ENCODE results near the gene SRPX.
A peak's percentile ranks its signal among the peaks of the same experiment; 100 is the strongest.

SRPX gene

GRCh38 chrX:38220415-38221390 is at the start of gene SRPX:
Gene SRPX, minus strand, starts transcription at chrX:38220871. Its CDS starts 79 bp downstream, at chrX:38220792.
- TF ChIP-seq EZH2 (IDR thresholded peaks at IDR 0.05) (no peak), POLR2AphosphoS5 (IDR thresholded peaks at IDR 0.05; ENCODE audit: borderline replicate concordance, low read depth, low read length) (no peak), FOXP2 (optimal IDR thresholded peaks at IDR 0.05; ENCODE audit: control extremely low read depth, extremely low read length, insufficient read depth) (no peak)
- Histone ChIP-seq H3K27ac (no peak within 1 kb of the TSS), H3K36me3 (ENCODE audit: insufficient read depth, low read length) (no peaks in the 10 kb centered on the region), H3K9ac (ENCODE audit: insufficient read length) (no peak within 1 kb of the TSS), H3K4me3 (peak within 1 kb of the TSS; percentile 74), H3K9me3 (ENCODE audit: low read depth, low read length) (no peaks in the 10 kb centered on the region)
- DNase-seq (ENCODE audit: low read depth, low spot score), result no peak

DNA sequence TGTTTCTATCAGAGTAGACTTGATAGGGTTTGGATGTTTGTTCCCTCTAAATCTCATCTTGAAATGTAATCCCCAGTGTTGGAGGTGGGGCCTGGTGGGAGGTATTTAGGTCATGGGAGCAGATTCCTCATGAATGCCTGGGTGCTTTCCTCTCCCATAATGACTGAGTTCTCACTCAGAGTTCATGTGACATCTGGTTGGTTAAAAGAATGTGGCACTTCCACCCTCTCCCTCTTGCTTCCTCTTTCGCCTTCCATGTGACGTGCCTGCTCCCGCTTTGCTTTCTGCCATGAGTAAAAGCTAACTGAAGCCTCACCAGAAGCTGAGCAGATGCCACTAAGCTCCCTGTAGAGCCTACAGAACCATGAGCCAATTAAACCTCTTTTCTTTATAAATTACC is 47.3 kb upstream of the SRPX start:
- no peaks in the 10 kb centered on the region for H3K36me3 ChIP-seq (ENCODE audit: insufficient read depth, low read length)
- H3K27ac ChIP-seq, result no peak overlapping the region
- H3K4me3 ChIP-seq, result no peak overlapping the region
- TF ChIP-seq FOXP2 (optimal IDR thresholded peaks at IDR 0.05; ENCODE audit: control extremely low read depth, extremely low read length, insufficient read depth) (no peak), EZH2 (IDR thresholded peaks at IDR 0.05) (no peak)
- no peak overlapping the region for H3K9ac ChIP-seq (ENCODE audit: insufficient read length)
- no peaks in the 10 kb centered on the region for H3K9me3 ChIP-seq (ENCODE audit: low read depth, low read length)
- DNase-seq (ENCODE audit: low read depth, low spot score), result no peak

DNA sequence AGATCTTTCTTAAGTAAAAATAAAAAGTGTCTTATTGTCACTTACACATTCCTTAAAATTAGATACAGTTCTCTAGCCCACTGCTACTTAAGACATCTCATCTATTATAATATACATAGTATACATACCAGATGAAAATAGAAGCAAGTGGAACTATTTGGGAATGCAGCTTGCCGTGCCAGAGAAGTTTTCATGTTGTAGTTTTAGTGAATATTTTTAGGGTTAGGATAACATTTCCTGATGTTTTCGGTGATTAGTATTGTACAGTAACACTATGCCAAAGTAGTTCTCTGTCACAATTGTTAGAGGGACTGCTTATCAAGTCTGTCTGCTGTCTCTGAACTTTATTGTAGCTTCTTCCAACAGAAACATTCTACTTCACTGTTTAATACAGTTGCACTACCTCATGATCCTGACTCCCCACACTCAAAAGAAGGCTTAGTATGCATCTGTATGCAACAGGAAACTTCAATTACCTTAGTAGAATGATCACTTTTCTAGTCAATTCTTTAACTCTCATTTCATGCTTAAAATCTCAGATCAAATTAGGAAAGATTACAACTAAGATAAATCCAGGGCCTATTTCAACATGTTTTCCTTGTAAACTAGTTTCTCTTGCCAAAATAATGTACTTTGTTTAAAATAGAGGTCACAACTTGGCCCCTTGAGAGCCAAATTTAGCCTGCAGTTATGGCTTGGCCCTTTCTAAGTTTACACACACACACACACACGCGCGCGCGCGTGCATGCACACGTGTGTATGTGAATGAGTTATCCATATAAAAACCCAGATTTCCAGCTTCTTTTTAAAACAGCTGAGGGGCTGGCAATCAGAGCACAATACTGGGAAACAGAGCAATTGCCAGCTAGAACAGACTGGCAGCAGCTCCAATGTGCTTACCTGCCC is 42.3 kb upstream of the SRPX start:
- no peak overlapping the region for H3K27ac ChIP-seq
- DNase-seq (ENCODE audit: low read depth, low spot score), result no peak

DNA sequence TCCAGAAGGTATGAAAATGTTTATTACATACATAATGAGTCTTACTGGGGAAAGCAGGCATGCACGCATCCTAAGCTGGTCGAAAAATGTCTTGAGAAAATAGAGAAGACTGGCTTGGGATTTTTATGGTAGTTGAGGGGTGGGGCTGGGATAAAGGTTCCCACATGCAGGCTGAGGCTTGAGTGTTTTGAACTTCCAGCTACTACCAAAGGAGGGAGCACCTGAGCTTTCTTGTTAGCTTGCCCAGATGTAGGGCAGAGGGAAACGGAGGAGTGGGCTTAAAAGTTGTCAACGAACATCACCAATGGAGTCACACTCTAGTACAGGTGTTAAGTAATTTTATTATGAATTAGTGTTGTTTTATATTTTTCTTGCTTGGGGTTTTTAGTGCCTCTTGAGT is 39.6 kb upstream of the SRPX start:
- H3K36me3 ChIP-seq (ENCODE audit: insufficient read depth, low read length), result no peaks in the 10 kb centered on the region
- DNase-seq (ENCODE audit: low read depth, low spot score), result no peak
- H3K27ac ChIP-seq, result no peak overlapping the region
- no peaks in the 10 kb centered on the region for H3K9me3 ChIP-seq (ENCODE audit: low read depth, low read length)
- H3K9ac ChIP-seq (ENCODE audit: insufficient read length), result no peak overlapping the region
- TF ChIP-seq EZH2 (IDR thresholded peaks at IDR 0.05) (no peak), FOXP2 (optimal IDR thresholded peaks at IDR 0.05; ENCODE audit: control extremely low read depth, extremely low read length, insufficient read depth) (no peak), POLR2AphosphoS5 (IDR thresholded peaks at IDR 0.05; ENCODE audit: borderline replicate concordance, low read depth, low read length) (no peak)
- no peak overlapping the region for H3K4me3 ChIP-seq

More for the DNA sequence above, 42.3 kb upstream of the SRPX start:
- H3K4me3 ChIP-seq, result no peak overlapping the region
- H3K9ac ChIP-seq (ENCODE audit: insufficient read length), result no peak overlapping the region
- TF ChIP-seq EZH2 (IDR thresholded peaks at IDR 0.05) (no peak), FOXP2 (optimal IDR thresholded peaks at IDR 0.05; ENCODE audit: control extremely low read depth, extremely low read length, insufficient read depth) (no peak), POLR2AphosphoS5 (IDR thresholded peaks at IDR 0.05; ENCODE audit: borderline replicate concordance, low read depth, low read length) (no peak)
- H3K36me3 ChIP-seq (ENCODE audit: insufficient read depth, low read length), result no peaks in the 10 kb centered on the region
- no peaks in the 10 kb centered on the region for H3K9me3 ChIP-seq (ENCODE audit: low read depth, low read length)

- no peak for DNase-seq (ENCODE audit: low read depth, low spot score)
- H3K9me3 ChIP-seq (ENCODE audit: low read depth, low read length), result no peaks in the 10 kb centered on the region
- TF ChIP-seq POLR2AphosphoS5 (IDR thresholded peaks at IDR 0.05; ENCODE audit: borderline replicate concordance, low read depth, low read length) (no peak), EZH2 (IDR thresholded peaks at IDR 0.05) (no peak), FOXP2 (optimal IDR thresholded peaks at IDR 0.05; ENCODE audit: control extremely low read depth, extremely low read length, insufficient read depth) (no peak)
- H3K9ac ChIP-seq (ENCODE audit: insufficient read length), result no peak overlapping the region
- H3K4me3 ChIP-seq, result no peak overlapping the region
- no peaks in the 10 kb centered on the region for H3K36me3 ChIP-seq (ENCODE audit: insufficient read depth, low read length)
- no peak overlapping the region for H3K27ac ChIP-seq
Measured at GRCh38 chrX:38256019-38256418, 35.3 kb upstream of the SRPX start.

DNA sequence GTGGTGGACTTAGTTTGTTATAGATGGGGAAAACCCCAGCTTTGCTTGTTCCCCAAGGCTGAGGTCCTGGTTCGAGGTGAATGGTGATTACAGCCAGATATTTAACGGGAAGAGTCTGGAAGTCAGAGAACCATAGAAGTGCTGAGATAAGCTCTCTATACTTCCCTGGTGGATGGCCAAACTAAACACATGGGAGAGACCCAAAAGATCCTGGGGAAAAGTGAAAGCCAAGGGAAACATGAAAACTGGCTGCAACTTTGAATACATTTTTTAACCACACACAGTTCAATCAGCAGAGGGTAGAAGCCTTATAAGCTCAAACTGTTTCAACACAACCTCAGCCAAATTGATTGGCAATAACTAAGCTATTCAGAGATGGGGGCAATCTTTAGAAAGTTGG is 29.3 kb upstream of the SRPX start:
- Histone ChIP-seq H3K9ac (ENCODE audit: insufficient read length) (no peak overlapping the region), H3K9me3 (ENCODE audit: low read depth, low read length) (no peaks in the 10 kb centered on the region), H3K36me3 (ENCODE audit: insufficient read depth, low read length) (no peaks in the 10 kb centered on the region), H3K27ac (no peak overlapping the region), H3K4me3 (no peak overlapping the region)
- TF ChIP-seq FOXP2 (optimal IDR thresholded peaks at IDR 0.05; ENCODE audit: control extremely low read depth, extremely low read length, insufficient read depth), result no peak
- TF ChIP-seq POLR2AphosphoS5 (IDR thresholded peaks at IDR 0.05; ENCODE audit: borderline replicate concordance, low read depth, low read length), result no peak
- TF ChIP-seq EZH2 (IDR thresholded peaks at IDR 0.05), result no peak
- no peak for DNase-seq (ENCODE audit: low read depth, low spot score)

GRCh38 chrX:38247051-38247450 is 26.4 kb upstream of the SRPX start:
- Histone ChIP-seq H3K9ac (ENCODE audit: insufficient read length) (no peak overlapping the region), H3K36me3 (ENCODE audit: insufficient read depth, low read length) (no peaks in the 10 kb centered on the region), H3K4me3 (no peak overlapping the region), H3K27ac (no peak overlapping the region), H3K9me3 (ENCODE audit: low read depth, low read length) (no peaks in the 10 kb centered on the region)
- TF ChIP-seq EZH2 (IDR thresholded peaks at IDR 0.05) (no peak), FOXP2 (optimal IDR thresholded peaks at IDR 0.05; ENCODE audit: control extremely low read depth, extremely low read length, insufficient read depth) (no peak), POLR2AphosphoS5 (IDR thresholded peaks at IDR 0.05; ENCODE audit: borderline replicate concordance, low read depth, low read length) (no peak)
- no peak for DNase-seq (ENCODE audit: low read depth, low spot score)

- DNase-seq (ENCODE audit: low read depth, low spot score), result no peak
- H3K9me3 ChIP-seq (ENCODE audit: low read depth, low read length), result no peaks in the 10 kb centered on the region
- H3K9ac ChIP-seq (ENCODE audit: insufficient read length), result no peak overlapping the region
- H3K4me3 ChIP-seq, result no peak overlapping the region
- no peak for TF ChIP-seq FOXP2 (optimal IDR thresholded peaks at IDR 0.05; ENCODE audit: control extremely low read depth, extremely low read length, insufficient read depth)
- TF ChIP-seq POLR2AphosphoS5 (IDR thresholded peaks at IDR 0.05; ENCODE audit: borderline replicate concordance, low read depth, low read length), result no peak
- TF ChIP-seq EZH2 (IDR thresholded peaks at IDR 0.05), result no peak
- no peak overlapping the region for H3K27ac ChIP-seq
- no peaks in the 10 kb centered on the region for H3K36me3 ChIP-seq (ENCODE audit: insufficient read depth, low read length)
Measured at GRCh38 chrX:38240541-38240940, 19.9 kb upstream of the SRPX start.

Measured in SK-N-MC (cell line).